Stomach (tissue), 4 donors: ENCODE results near the gene KRTAP10-12.

ENCODE experiments used
- EP300 ChIP-seq: sonication (generic); formaldehyde crosslinking; IDR thresholded peaks from one replicate; pipeline ENCODE4 v1.6.1; 2017; ENCODE audit warnings: antibody characterized with exemption
- POLR2AphosphoS5 ChIP-seq, 3 donors: sonication (generic); formaldehyde crosslinking; IDR thresholded peaks; one replicate each; pipeline ENCODE4 v1.6.1; 2016; ENCODE audit warnings: antibody characterized with exemption in 3 of 3
- TF ChIP-seq, protein P1 (sequence below), 7 experiments: fragments of 450-650 bp in 4 of 7; fragments of 200-600 bp in 3 of 7; sonication (generic) in 3 of 7; IDR thresholded peaks; one replicate each; pipeline ENCODE4 v1.5.1; 2016 to 2019; ENCODE audit warnings: antibody characterized with exemption in 7 of 7, control low read depth in 2 of 7, mild to moderate bottlenecking in 1 of 7

DNA sequence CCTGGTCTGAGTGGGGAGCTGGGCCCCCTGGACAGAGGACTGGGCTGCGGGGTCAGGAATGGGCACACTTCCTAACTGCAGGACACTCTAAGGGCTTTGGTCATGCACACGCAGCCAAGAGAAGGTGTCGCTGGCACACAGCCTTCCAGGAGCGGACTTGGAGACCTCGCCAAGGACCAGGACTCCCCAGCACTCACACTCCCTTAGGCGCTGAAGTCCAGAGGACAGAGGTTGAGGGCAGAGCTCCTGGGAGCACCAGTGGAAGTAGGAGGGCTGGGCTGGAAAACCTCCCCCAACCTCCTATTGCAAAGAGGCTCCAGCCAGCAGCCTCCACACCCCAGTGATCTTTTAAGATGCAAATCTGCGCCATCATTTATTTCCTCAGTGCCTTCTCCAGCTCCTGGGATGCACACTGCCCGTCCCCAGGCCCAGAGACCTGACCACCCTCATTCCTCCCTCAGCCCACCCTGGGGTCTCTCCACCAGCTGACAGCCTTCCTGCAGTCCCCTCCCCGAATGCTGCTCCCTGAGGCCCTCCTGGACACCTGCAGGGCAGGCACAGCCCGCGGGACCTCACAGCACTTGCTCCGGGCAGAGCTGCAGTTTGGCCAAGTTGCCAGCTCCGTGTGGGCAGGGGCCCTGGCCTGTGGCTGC lies 11.4 kb downstream of the KRTAP10-12 start:
- no peak for TF ChIP-seq POLR2AphosphoS5 (IDR thresholded peaks at IDR 0.05)
- TF ChIP-seq, protein P1, sequence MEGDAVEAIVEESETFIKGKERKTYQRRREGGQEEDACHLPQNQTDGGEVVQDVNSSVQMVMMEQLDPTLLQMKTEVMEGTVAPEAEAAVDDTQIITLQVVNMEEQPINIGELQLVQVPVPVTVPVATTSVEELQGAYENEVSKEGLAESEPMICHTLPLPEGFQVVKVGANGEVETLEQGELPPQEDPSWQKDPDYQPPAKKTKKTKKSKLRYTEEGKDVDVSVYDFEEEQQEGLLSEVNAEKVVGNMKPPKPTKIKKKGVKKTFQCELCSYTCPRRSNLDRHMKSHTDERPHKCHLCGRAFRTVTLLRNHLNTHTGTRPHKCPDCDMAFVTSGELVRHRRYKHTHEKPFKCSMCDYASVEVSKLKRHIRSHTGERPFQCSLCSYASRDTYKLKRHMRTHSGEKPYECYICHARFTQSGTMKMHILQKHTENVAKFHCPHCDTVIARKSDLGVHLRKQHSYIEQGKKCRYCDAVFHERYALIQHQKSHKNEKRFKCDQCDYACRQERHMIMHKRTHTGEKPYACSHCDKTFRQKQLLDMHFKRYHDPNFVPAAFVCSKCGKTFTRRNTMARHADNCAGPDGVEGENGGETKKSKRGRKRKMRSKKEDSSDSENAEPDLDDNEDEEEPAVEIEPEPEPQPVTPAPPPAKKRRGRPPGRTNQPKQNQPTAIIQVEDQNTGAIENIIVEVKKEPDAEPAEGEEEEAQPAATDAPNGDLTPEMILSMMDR (IDR thresholded peaks at IDR 0.05), result no peak
- TF ChIP-seq EP300, result no peak
